Panc1 (cell line): ENCODE data around the gene UGT1A1.

Experiments used
- POLR2AphosphoS5 ChIP-seq: IDR thresholded peaks from 2 replicates; pipeline ENCODE4 v1.6.1; 2012; ENCODE audit warnings: mild to moderate bottlenecking, low read depth, low read length, moderate library complexity
- REST ChIP-seq, 2 experiments: IDR thresholded peaks; 2 replicates each; pipeline ENCODE4 v1.6.1; 2011 to 2012; ENCODE audit warnings: low read depth in 2 of 2, control low read depth in 1 of 2, low read length in 1 of 2, mild to moderate bottlenecking in 1 of 2, moderate library complexity in 1 of 2; ENCODE audit not compliant: insufficient read depth in 1 of 2
- SIN3A ChIP-seq: IDR thresholded peaks from 2 replicates; pipeline ENCODE4 v1.6.1; 2012; ENCODE audit warnings: low read depth, mild to moderate bottlenecking, low read length, moderate library complexity, borderline replicate concordance; ENCODE audit not compliant: insufficient read depth
- TCF7L2 ChIP-seq: IDR thresholded peaks from 2 replicates; pipeline ENCODE4 v1.6.1; 2011; ENCODE audit warnings: mild to moderate bottlenecking, low read depth, low read length, inconsistent platforms
- TF ChIP-seq, protein P1 (sequence below): fragments of 450-650 bp; IDR thresholded peaks from 2 replicates; pipeline ENCODE4 v1.5.1; 2017; ENCODE audit warnings: mild to moderate bottlenecking

DNA sequence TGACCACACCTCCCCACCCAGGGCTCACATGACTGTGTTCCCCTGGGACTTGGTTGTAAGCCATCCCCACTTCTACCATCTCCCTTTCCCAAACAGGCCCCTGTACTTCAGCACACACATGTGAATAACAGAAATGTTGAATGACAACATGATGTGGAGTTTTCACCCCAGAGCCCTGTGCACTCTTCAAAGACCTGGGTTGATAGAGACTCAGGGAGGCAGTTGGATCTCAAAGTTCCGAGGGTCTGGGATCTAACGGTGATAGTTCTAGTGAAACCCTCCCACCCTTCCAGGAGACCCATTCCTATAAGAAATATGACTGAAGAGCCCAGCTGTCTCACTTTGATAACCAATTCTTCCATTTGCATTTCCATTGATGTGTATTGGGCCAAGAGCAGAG is 18.0 kb downstream of the UGT1A1 start, which contains the start of gene MROH2A:
- TF ChIP-seq, protein P1, sequence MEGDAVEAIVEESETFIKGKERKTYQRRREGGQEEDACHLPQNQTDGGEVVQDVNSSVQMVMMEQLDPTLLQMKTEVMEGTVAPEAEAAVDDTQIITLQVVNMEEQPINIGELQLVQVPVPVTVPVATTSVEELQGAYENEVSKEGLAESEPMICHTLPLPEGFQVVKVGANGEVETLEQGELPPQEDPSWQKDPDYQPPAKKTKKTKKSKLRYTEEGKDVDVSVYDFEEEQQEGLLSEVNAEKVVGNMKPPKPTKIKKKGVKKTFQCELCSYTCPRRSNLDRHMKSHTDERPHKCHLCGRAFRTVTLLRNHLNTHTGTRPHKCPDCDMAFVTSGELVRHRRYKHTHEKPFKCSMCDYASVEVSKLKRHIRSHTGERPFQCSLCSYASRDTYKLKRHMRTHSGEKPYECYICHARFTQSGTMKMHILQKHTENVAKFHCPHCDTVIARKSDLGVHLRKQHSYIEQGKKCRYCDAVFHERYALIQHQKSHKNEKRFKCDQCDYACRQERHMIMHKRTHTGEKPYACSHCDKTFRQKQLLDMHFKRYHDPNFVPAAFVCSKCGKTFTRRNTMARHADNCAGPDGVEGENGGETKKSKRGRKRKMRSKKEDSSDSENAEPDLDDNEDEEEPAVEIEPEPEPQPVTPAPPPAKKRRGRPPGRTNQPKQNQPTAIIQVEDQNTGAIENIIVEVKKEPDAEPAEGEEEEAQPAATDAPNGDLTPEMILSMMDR: no peak
- no peak for TF ChIP-seq POLR2AphosphoS5
- TF ChIP-seq REST (IDR thresholded peaks at IDR 0.05; ENCODE audit: insufficient read depth in 1 of 2, low read depth in 2 of 2, low read length in 1 of 2): no peak
- TF ChIP-seq SIN3A: no peak
- no peak for TF ChIP-seq TCF7L2
